GM19467 (cell line): Measurements from ENCODE around the gene FEM1C.

Source experiments
- ATAC-seq: cut with Tn5 transposase; IDR thresholded peaks from one replicate; pipeline ENCODE4 v1.9.1; 2021; ENCODE audit warnings: mild to moderate bottlenecking, moderate library complexity; ENCODE audit not compliant: unreplicated experiment

Gene FEM1C

GRCh38 chr5:115524199-115524847 lies 20.3 kb downstream of the FEM1C start:
- ATAC-seq = no peak

GRCh38 chr5:115522832-115523403 lies 21.7 kb downstream of the FEM1C start:
- no peak for ATAC-seq

- ATAC-seq = no peak
Observed at GRCh38 chr5:115520191-115520590, 24.4 kb downstream of the FEM1C start.

- ATAC-seq = no peak
Observed at GRCh38 chr5:115516372-115516771, 28.2 kb downstream of the FEM1C start.

DNA sequence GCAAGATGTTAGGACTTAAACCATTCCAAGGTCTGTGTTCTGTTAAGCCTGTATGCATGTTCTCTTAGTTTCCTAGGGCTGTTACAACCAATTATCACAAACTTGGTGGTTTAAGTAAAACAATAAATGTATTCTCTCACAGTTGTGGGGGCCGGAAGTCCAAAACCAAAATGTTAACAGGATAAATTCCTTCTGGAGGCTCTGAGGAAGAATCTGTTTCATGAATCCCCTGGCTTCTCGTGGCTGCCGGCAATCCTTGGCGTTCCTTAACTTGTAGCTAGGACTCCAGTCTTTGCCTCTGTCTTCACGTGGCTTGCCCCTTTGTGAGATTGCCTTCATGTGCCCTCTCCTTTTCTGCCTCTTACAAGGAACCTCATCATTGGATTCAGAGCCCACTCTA lies 30.4 kb downstream of the FEM1C start:
- ATAC-seq = no peak

DNA sequence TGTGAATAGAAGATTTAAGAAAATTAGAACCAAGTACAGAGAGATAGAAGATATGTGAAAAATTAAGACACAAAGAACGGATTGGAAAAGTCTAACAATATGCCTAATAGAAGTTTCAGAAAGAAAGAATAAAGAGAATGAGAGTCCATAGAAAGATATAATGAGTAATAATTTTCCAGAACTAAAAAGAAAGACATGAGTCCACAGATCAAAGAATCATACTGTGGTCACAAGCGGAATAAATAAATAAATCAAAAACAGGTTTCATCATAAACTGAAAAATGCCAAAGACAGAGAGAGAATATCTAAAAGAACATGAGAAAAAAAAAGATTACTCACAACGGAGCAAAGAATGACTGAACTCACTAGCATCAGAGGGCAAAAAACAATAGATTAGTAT lies 32.9 kb downstream of the FEM1C start:
- ATAC-seq = no peak

DNA sequence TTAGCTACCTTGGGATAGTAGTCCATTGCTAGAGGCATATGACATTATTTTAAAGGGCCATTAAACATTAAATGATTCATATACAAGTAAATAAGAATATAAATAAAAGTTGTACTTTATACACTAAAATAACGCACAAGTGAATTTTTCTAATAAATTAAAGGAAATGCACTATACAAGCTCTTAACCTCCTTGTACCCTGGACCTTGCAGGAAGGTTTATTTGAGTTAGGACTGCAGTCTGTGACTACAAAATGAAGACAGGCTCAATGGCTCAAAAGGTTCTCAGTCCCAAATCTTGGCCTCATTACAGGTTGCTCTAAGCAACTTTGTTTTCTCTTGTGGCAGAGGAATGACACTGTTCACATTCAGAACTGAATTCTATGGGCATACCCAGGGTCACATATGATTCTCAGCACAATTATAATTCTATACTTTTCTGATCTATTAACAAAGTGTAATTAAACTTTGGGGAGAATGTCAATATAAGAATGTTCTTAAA lies 34.4 kb downstream of the FEM1C start:
- ATAC-seq = no peak

DNA sequence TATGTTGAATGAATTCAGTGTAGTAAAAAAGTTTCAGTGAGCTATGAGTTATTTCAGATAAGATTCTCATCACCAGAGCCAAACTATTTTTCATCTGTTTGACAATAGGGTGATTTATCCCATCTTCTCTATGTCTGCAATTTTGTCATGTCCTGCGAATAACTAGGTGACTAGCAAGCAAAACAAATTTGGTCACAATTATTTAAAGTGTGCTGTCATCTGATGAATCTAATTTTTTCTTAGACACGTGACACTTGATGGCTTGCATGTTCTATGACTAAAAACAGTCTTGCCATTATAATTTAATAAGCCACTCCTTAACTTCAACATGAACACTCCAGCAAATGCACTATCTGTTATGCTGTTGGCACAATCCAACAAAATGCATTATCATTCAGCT lies 35.0 kb downstream of the FEM1C start:
- no peak for ATAC-seq

- ATAC-seq = no peak
Observed at GRCh38 chr5:115507681-115508080, 36.9 kb downstream of the FEM1C start.

DNA sequence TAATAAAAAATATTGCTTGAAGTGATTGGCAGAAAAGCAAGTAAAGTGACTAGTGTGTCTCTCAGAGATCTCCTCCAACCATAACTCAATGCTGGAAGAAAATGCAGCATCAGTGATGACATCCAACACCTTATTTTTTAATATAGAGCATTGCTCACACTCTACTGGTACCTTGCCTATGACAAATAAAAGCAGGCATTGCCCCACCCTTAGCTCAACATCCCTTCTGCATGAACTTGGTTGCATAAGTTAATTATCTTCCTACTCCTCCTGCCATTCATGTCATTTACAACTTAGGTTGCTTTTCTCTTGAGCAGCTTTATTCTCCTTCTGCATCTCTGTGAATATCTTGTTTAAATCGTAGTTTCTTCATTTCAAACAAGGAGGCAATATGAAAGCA lies 41.2 kb downstream of the FEM1C start:
- ATAC-seq = no peak

DNA sequence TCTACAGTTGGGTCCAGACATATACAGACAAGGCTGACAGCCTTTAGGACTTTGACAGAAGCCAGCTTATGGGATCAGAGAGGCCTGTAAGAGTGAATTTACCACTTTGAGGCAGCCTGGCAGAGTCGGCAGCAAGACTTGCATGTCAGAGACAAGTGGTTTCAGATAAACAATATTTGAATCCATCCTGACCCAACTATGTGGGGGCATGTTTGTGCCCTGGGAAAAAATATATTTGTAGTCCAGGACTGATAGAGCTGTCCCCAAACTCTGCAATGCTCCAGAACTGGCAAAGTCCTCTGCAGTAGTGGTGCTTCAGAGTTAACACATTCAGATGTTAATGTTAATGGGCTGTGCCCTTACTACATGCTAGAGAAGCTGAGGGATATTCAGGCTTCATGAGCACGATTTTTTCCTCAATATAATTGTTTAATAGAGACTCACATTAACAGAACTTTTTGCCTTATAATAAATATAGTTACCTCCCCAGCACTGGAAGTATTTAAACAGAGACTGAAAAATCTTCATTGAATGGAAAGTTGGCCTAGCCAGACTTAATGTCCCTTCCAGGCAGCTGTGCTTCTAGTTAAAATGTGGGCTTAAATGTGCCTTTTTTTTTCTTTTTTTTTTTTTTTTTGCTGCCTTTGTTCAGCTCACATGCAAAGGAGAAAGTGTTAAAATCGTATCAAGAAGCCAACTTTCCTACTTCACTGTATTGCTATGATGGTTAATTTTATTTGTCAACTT lies 42.9 kb downstream of the FEM1C start:
- no peak for ATAC-seq

- no peak for ATAC-seq
Observed at GRCh38 chr5:115500225-115500624, 44.4 kb downstream of the FEM1C start.

- ATAC-seq = no peak
Observed at GRCh38 chr5:115496936-115497576, 47.5 kb downstream of the FEM1C start.

DNA sequence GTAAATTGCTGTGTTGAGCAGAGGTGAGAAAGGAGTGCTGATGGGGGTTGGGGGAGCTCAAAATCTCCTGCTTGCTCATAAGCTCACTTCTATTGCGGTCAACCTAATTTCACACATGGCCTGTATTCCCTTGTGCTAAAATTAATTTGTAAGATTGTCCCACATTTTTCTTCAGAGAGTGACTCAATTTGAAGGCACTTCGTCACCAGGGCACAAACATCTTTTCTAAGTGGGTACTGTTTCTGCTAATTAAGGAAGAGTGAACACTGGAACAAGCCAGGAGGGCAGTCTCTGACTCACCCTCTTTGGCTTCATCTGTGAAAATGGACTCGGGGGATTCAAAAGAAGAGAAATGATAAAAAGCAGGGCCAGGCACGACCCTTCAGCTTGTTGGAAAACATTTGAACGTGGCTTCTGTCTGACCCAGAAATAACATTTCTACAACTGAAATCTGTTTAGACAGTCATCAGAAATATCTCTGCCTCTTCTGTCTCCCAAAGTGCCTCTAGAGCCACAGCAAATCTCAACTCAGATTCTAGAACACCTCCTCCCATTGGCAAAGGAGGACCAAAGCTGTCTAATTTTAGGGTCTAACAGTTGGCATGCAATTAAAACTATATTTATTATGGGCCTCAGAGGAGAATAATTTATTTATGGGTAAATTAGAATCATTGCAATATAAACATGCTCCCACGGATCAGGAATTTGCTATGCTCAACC lies 49.8 kb downstream of the FEM1C start:
- ATAC-seq = no peak

GRCh38 chr5:115490596-115490995 lies 54.0 kb downstream of the FEM1C start:
- ATAC-seq = no peak

GRCh38 chr5:115489733-115490132 lies 54.8 kb downstream of the FEM1C start:
- no peak for ATAC-seq

GRCh38 chr5:115487756-115488155 lies 56.8 kb downstream of the FEM1C start:
- no peak for ATAC-seq

DNA sequence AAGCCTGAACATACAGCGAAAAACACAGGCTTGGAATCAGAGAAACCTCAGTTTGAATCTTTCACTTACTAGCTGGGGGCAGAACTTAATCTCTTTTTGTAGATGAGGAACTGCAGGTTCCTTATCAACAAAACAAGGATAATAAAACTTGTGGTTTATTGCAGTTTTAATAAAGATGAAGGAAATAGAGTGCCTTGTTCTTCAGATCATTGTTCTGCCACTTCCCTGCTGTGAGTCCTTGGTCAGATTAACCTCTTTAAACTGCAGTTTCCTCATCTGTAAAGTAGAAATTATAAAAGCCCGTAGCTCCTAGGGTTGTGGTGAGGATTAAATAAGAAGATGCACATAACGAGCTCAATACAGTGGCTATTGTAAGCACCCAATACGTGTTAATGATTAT lies 57.4 kb downstream of the FEM1C start:
- ATAC-seq = no peak

DNA sequence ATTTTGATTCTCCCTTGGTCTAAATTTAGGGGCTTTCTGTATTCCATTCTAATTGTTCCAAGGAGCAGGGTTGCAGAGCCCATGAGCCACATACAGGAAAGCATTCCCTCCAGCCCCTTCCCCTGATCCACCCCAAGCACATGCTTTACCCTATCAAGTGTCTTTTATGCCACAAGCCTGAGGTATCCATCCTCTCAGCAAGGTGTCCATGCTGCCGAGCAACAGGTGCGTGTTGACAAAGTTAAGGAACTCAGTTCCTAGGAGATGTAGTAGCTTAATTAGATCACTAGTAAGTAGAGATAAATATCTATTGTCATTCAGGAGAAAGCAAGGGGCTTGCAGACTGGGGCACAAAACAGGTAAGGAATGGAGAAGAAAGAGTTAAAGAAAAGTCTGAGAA lies 57.8 kb downstream of the FEM1C start:
- ATAC-seq = no peak

GRCh38 chr5:115484368-115484767 lies 60.2 kb downstream of the FEM1C start:
- no peak for ATAC-seq

GRCh38 chr5:115480900-115481299 lies 63.7 kb downstream of the FEM1C start:
- no peak for ATAC-seq
